Measurements from ENCODE around the gene STBD1.

Gene STBD1

DNA sequence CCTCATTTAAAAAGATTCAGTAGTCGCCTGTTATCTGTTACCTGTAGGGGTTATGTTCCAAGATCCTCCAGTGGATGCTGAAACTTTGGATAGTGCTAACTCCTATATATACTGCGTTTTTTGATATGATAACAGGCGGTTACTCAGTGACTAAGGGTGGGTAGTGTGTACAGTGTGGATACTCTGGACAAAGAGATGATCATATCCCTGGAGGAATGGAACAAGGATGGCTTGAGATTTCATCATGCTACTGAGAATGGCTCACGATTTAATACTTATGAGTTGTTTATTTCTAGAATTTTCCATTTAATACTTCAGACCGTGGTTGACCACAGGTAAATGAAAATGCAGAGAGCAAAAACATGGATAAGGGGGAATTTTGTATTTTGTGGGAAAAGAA is 33.5 kb upstream of the STBD1 start:
- DNase-seq, result no peak
- TF ChIP-seq, protein P1, sequence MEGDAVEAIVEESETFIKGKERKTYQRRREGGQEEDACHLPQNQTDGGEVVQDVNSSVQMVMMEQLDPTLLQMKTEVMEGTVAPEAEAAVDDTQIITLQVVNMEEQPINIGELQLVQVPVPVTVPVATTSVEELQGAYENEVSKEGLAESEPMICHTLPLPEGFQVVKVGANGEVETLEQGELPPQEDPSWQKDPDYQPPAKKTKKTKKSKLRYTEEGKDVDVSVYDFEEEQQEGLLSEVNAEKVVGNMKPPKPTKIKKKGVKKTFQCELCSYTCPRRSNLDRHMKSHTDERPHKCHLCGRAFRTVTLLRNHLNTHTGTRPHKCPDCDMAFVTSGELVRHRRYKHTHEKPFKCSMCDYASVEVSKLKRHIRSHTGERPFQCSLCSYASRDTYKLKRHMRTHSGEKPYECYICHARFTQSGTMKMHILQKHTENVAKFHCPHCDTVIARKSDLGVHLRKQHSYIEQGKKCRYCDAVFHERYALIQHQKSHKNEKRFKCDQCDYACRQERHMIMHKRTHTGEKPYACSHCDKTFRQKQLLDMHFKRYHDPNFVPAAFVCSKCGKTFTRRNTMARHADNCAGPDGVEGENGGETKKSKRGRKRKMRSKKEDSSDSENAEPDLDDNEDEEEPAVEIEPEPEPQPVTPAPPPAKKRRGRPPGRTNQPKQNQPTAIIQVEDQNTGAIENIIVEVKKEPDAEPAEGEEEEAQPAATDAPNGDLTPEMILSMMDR (IDR thresholded peaks at IDR 0.05; ENCODE audit: low read depth, low read length), result no peak
- no peaks in the 10 kb centered on the region for H3K9me3 ChIP-seq
- H3K36me3 ChIP-seq, result no peaks in the 10 kb centered on the region
- no peaks in the 10 kb centered on the region for H3K4me1 ChIP-seq
- H3K4me3 ChIP-seq (ENCODE audit: low read depth, low read length), result no peak overlapping the region
- peaks cover 14% of the 10 kb centered on the region for H3K27me3 ChIP-seq

DNA sequence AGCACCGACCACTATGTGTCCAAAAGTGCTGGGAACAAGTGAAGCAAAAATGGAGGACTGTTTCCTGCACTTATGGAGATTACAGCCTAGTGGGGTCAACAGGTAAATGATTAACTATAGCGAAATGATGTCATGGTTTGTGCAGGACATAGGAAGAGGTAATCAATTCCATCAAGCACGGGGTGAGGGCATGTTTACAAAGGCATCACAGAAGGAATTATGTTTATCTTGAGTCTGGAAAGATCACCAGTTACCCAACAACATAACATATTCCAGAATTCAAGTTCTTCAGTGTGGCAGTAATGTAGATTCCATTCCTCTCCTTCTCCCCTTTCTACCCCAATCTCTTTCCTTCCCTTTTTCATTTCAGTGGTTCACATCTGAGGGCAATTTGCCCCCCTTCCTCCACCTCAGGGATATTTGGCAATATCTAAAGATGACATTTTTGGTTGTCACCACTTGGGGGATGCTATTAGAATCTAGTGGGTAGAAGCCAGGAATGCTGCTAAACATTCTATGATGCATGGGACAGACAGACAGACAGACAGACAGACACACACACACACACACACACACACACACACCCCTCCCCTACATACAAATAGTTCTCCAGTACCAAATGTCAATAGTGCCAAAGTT is 30.9 kb upstream of the STBD1 start:
- Histone ChIP-seq H3K27me3 (peaks cover 14% of the 10 kb centered on the region), H3K36me3 (no peaks in the 10 kb centered on the region), H3K4me3 (ENCODE audit: low read depth, low read length) (no peak overlapping the region), H3K4me1 (no peaks in the 10 kb centered on the region), H3K9me3 (no peaks in the 10 kb centered on the region)
- no peak for DNase-seq
- TF ChIP-seq, protein P1 (IDR thresholded peaks at IDR 0.05; ENCODE audit: low read depth, low read length), result no peak

DNA sequence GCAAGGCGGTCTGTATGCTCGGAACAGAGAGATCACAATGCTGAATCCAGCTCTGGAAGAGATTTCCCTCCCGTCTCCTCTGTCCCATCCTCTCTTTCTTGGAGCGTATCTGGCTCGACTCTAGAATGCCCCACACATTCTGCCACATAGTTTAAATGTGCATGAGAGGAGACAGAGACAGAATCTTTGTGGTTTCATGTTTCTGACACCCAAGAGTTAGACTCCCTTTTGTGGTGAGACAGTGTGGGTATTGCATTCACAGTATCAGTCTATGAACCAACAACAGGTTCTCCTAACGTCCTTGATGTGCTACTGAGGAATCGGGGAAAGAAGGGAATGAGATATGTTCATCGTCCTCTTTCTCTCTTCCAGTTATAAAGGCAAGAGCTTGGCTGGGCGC is 29.7 kb upstream of the STBD1 start:
- Histone ChIP-seq H3K4me3 (ENCODE audit: low read depth, low read length) (no peak overlapping the region), H3K4me1 (no peaks in the 10 kb centered on the region; the same call in 1 of the 2 replicates), H3K36me3 (no peaks in the 10 kb centered on the region), H3K9me3 (no peaks in the 10 kb centered on the region), H3K27me3 (peaks cover 10% of the 10 kb centered on the region)
- TF ChIP-seq, protein P1 (IDR thresholded peaks at IDR 0.05; ENCODE audit: low read depth, low read length), result no peak
- DNase-seq, result no peak

DNA sequence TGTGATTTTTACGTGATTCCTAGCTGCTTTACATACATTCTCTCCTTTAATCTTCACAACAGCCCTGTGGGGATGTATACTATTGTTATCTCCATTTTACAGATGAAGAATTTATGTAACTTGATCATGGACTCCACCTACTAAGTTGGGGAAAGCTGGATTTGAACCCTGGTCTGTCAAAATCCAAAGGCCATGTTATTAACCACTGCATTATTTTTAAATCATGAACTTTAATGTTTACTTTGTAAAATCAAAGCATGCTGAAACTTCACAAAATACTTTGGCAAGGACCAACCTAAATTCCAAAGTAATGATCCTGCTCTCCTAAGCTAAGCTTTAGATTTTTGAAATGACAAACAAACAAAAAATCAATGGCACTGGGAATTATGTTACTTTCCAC is 28.9 kb upstream of the STBD1 start:
- H3K4me1 ChIP-seq, result no peaks in the 10 kb centered on the region; the same call in 1 of the 2 replicates
- DNase-seq, result no peak
- no peaks in the 10 kb centered on the region for H3K36me3 ChIP-seq
- H3K4me3 ChIP-seq (ENCODE audit: low read depth, low read length), result no peak overlapping the region
- TF ChIP-seq, protein P1 (IDR thresholded peaks at IDR 0.05; ENCODE audit: low read depth, low read length), result no peak
- no peaks in the 10 kb centered on the region for H3K9me3 ChIP-seq
- H3K27me3 ChIP-seq, result peaks cover 7% of the 10 kb centered on the region; the same call in 1 of the 2 replicates

DNA sequence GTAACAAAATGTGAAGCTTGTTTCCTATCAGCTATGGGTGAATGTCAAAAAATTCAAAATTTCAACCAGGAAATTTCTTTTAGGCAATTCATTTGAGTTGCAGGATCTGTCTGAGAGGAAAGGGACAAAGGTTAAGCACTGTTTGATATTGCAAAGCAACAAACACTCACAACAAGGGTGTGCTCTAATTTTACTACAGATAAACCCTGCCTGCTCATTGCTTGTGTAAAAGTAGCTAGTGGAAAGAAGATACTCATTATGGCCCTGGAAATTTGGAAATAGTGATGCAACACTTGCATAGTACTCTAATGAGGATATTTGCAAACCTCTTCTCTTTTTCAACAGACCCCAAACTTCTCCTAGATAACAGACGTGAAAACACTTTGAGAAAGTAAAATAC is 27.9 kb upstream of the STBD1 start:
- TF ChIP-seq, protein P1 (IDR thresholded peaks at IDR 0.05; ENCODE audit: low read depth, low read length), result no peak
- Histone ChIP-seq H3K4me1 (no peaks in the 10 kb centered on the region; the same call in 1 of the 2 replicates), H3K4me3 (ENCODE audit: low read depth, low read length) (no peak overlapping the region), H3K9me3 (no peaks in the 10 kb centered on the region), H3K27me3 (peaks cover 6% of the 10 kb centered on the region; the same call in 1 of the 2 replicates), H3K36me3 (no peaks in the 10 kb centered on the region)
- DNase-seq, result no peak

DNA sequence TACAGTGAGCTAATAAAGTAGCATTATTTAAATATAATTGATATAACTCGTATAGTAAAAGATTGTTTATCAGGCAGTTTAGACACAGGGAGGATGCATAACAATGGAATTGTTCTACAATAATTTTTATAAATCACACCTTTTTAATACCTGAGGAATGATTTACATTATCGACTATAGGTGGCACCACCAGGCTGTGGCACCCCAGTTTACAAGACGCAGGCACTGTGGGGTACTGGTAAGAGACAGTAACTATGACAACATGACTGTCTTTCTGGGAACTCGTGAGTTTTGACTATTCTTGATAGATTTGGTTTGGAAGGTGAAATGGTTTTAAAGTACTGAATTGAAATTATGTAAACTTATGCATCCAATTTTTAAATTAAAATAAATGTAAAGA is 27.1 kb upstream of the STBD1 start:
- TF ChIP-seq, protein P1 (IDR thresholded peaks at IDR 0.05; ENCODE audit: low read depth, low read length), result no peak
- Histone ChIP-seq H3K4me1 (no peaks in the 10 kb centered on the region; the same call in 1 of the 2 replicates), H3K36me3 (no peaks in the 10 kb centered on the region), H3K4me3 (ENCODE audit: low read depth, low read length) (no peak overlapping the region), H3K27me3 (peaks cover 6% of the 10 kb centered on the region; the same call in 1 of the 2 replicates), H3K9me3 (no peaks in the 10 kb centered on the region)
- no peak for DNase-seq

Measured in BE2C (cell line).